T-helper 1 cell treated with Interleukin-12 subunit alpha and Interleukin-12 subunit beta and Interleukin-4 antibody, amounts not matched to agents 30 ng/mL and 1 ng/mL, for 36 hours (primary cell): ENCODE measurements around the gene NT5DC1. TPM values are rescaled to one million over a fixed set of nuclear protein-coding genes. Genes with fewer than 3 reads are reported as not detected.

Experiments used
- intact Hi-C: fragments of 100-400 bp; cut with micrococcal nuclease; formaldehyde crosslinking; loops from one replicate; pipeline ENCODE4 v1.15.1; 2024
- total RNA-seq: library from RNA; stranded (reverse); gene quantifications from 2 replicates; pipeline ENCODE4 v1.2.3, GENCODE V29; 2022

Gene NT5DC1
- total RNA-seq, 1 donor from 2014 or later: 34.4 TPM

GRCh38 chr6:116234689-116235088 is 134.0 kb downstream of the NT5DC1 start:
- intact Hi-C loops: no loop called here

- intact Hi-C loops: no loop called here
Measured at GRCh38 chr6:116238083-116238482, 137.4 kb downstream of the NT5DC1 start.

- intact Hi-C loops: no loop called here
Measured at GRCh38 chr6:116239256-116239655, 138.6 kb downstream of the NT5DC1 start.

GRCh38 chr6:116239856-116240255 is 139.2 kb downstream of the NT5DC1 start:
- intact Hi-C loops: no loop called here

- intact Hi-C loops: no loop called here
Measured at GRCh38 chr6:116244284-116244683, 143.6 kb downstream of the NT5DC1 start.

GRCh38 chr6:116246089-116246488 is 145.4 kb downstream of the NT5DC1 start:
- intact Hi-C loops: no loop called here

GRCh38 chr6:116247285-116247684 is 146.6 kb downstream of the NT5DC1 start:
- intact Hi-C loops: no loop called here

- intact Hi-C loops: no loop called here
Measured at GRCh38 chr6:116248577-116248976, 147.9 kb downstream of the NT5DC1 start.

- intact Hi-C loops: loop anchor here (10.0 kb wide), 2 partner anchors 1233 to 1423 kb away; partner anchors contain the start of genes DCBLD1 and NUS1
Measured at GRCh38 chr6:116251568-116252384, 151.1 kb downstream of the NT5DC1 start.

GRCh38 chr6:116253188-116253504 is 152.5 kb downstream of the NT5DC1 start:
- intact Hi-C loops: loop anchor here (10.0 kb wide), 2 partner anchors 1232 to 1422 kb away; partner anchors contain the start of genes DCBLD1 and NUS1

- intact Hi-C loops: loop anchor here (1.0 to 10.0 kb wide), 13 partner anchors 15 to 1421 kb away; partner anchors contain the start of genes CALHM6, DCBLD1, GOPC and KPNA5
Measured at GRCh38 chr6:116253505-116254296, 153.0 kb downstream of the NT5DC1 start, which contains the start of gene TSPYL4. Gene TSPYL4, minus strand, starts transcription at chr6:116254075. Its CDS starts 67 bp downstream, at chr6:116254008.

- intact Hi-C loops: loop anchor here (1.0 to 10.0 kb wide), 13 partner anchors 14 to 1420 kb away; partner anchors contain the start of genes CALHM6, DCBLD1, GOPC and KPNA5
Measured at GRCh38 chr6:116254297-116255056, 153.8 kb downstream of the NT5DC1 start.

GRCh38 chr6:116255246-116255800 is 154.7 kb downstream of the NT5DC1 start:
- intact Hi-C loops: loop anchor here (10.0 kb wide), 2 partner anchors 1229 to 1419 kb away; partner anchors contain the start of genes DCBLD1 and NUS1

- intact Hi-C loops: loop anchor here (10.0 kb wide), 2 partner anchors 1228 to 1418 kb away; partner anchors contain the start of genes DCBLD1 and NUS1
Measured at GRCh38 chr6:116256694-116257093, 156.0 kb downstream of the NT5DC1 start.

- intact Hi-C loops: loop anchor here (10.0 kb wide), 2 partner anchors 1226 to 1416 kb away; partner anchors contain the start of genes DCBLD1 and NUS1
Measured at GRCh38 chr6:116258520-116258919, 157.9 kb downstream of the NT5DC1 start.

GRCh38 chr6:116263353-116263752 is 162.7 kb downstream of the NT5DC1 start:
- intact Hi-C loops: no loop called here

- intact Hi-C loops: no loop called here
Measured at GRCh38 chr6:116265041-116265829, 164.6 kb downstream of the NT5DC1 start.

GRCh38 chr6:116266803-116267202 is 166.2 kb downstream of the NT5DC1 start:
- intact Hi-C loops: no loop called here

GRCh38 chr6:116267836-116268588 is 167.4 kb downstream of the NT5DC1 start:
- intact Hi-C loops: loop anchor here (1.0 kb wide), 4 partner anchors 11 to 293 kb away; partner anchors contain the start of genes TSPYL1 and TSPYL4
